ENCODE results near the gene CDK11B.

DNA sequence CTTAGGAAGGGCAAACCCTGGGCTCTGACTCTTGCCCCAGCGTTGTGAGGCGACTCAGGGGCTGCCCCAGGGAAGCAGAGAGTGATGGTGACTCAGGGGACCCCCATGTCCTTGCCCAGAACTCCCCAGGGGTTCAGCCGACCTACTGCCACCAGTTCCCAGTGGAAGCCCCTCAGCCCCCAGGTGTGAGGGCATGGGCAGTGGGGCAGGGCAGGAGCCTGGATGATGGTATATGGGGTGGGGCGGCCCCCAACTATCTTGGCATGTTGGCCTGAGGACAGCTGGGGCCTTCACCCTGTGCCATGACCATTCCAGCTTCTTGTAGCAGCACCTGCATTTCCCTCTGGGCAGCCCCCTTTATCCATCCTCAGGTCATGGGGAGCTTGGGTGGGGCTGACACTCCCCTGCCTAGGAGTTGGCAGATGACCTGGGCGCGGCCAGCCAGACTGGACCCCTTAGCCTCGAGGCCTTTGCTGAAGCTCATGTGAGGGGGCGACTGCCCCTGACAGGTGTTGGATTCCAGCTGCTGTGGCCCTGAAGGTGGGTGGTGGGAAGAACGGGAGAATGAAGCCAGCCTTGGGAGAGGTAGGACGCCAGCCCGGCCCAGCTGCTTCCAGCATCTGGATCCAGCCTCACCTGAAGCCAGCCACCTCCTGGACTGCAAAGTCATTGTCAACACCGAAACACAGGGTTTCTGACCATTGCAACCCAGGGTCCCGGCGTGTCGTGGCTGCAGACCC is 57.1 kb downstream of the CDK11B start:
- TF ChIP-seq, protein P1, sequence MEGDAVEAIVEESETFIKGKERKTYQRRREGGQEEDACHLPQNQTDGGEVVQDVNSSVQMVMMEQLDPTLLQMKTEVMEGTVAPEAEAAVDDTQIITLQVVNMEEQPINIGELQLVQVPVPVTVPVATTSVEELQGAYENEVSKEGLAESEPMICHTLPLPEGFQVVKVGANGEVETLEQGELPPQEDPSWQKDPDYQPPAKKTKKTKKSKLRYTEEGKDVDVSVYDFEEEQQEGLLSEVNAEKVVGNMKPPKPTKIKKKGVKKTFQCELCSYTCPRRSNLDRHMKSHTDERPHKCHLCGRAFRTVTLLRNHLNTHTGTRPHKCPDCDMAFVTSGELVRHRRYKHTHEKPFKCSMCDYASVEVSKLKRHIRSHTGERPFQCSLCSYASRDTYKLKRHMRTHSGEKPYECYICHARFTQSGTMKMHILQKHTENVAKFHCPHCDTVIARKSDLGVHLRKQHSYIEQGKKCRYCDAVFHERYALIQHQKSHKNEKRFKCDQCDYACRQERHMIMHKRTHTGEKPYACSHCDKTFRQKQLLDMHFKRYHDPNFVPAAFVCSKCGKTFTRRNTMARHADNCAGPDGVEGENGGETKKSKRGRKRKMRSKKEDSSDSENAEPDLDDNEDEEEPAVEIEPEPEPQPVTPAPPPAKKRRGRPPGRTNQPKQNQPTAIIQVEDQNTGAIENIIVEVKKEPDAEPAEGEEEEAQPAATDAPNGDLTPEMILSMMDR (IDR thresholded peaks at IDR 0.05; ENCODE audit: low read depth, low read length, poor library complexity, severe bottlenecking): no peak
- no peak for TF ChIP-seq EZH2phosphoT487 (IDR thresholded peaks at IDR 0.05; ENCODE audit: borderline replicate concordance, low read length)

All from DOHH2 (cell line).